Measurements from ENCODE around the gene TPBGL. TPM values are rescaled to one million over a fixed set of nuclear protein-coding genes. Genes with fewer than 3 reads are reported as not detected.

The TPBGL gene
- total and polyA plus RNA-seq, 2 experiments from 2014 or later, result 0.08 to 0.21 TPM

GRCh38 chr11:75272391-75272790 lies 31.8 kb downstream of the TPBGL start:
- no peaks in the 10 kb centered on the region for H3K9me2 ChIP-seq (ENCODE audit: insufficient read depth)
- H3K4me3 ChIP-seq, result no peak overlapping the region
- peaks cover 51% of the 10 kb centered on the region for H3K36me3 Mint-ChIP-seq (ENCODE audit: low read depth)
- peaks cover 22% of the 10 kb centered on the region for H3K4me1 Mint-ChIP-seq
- H3K4me2 ChIP-seq, result no peak overlapping the region
- no peaks in the 10 kb centered on the region for H3F3A ChIP-seq (replicated peaks; ENCODE audit: low read depth)
- H3K9me3 Mint-ChIP-seq, result no peaks in the 10 kb centered on the region
- no peak overlapping the region for H3K27ac Mint-ChIP-seq
- H2AFZ ChIP-seq, result no peak overlapping the region
- H4K20me1 ChIP-seq (replicated peaks; ENCODE audit: insufficient read depth), result no peaks in the 10 kb centered on the region
- no peak for TF ChIP-seq EZH2phosphoT487 (IDR thresholded peaks at IDR 0.05; ENCODE audit: unreplicated experiment)
- TF ChIP-seq NANOG (IDR thresholded peaks at IDR 0.05; ENCODE audit: borderline replicate concordance), result no peak
- no peak for TF ChIP-seq STAT1 (IDR thresholded peaks at IDR 0.05; ENCODE audit: unreplicated experiment)
- no peak for TF ChIP-seq ETS1 (IDR thresholded peaks at IDR 0.05)
- TF ChIP-seq ZNF114 (CRISPR knock-in tag; IDR thresholded peaks at IDR 0.05), result no peak
- TF ChIP-seq ZNF331 (CRISPR knock-in tag; IDR thresholded peaks at IDR 0.05; ENCODE audit: low read depth), result no peak
- TF ChIP-seq, protein P1, sequence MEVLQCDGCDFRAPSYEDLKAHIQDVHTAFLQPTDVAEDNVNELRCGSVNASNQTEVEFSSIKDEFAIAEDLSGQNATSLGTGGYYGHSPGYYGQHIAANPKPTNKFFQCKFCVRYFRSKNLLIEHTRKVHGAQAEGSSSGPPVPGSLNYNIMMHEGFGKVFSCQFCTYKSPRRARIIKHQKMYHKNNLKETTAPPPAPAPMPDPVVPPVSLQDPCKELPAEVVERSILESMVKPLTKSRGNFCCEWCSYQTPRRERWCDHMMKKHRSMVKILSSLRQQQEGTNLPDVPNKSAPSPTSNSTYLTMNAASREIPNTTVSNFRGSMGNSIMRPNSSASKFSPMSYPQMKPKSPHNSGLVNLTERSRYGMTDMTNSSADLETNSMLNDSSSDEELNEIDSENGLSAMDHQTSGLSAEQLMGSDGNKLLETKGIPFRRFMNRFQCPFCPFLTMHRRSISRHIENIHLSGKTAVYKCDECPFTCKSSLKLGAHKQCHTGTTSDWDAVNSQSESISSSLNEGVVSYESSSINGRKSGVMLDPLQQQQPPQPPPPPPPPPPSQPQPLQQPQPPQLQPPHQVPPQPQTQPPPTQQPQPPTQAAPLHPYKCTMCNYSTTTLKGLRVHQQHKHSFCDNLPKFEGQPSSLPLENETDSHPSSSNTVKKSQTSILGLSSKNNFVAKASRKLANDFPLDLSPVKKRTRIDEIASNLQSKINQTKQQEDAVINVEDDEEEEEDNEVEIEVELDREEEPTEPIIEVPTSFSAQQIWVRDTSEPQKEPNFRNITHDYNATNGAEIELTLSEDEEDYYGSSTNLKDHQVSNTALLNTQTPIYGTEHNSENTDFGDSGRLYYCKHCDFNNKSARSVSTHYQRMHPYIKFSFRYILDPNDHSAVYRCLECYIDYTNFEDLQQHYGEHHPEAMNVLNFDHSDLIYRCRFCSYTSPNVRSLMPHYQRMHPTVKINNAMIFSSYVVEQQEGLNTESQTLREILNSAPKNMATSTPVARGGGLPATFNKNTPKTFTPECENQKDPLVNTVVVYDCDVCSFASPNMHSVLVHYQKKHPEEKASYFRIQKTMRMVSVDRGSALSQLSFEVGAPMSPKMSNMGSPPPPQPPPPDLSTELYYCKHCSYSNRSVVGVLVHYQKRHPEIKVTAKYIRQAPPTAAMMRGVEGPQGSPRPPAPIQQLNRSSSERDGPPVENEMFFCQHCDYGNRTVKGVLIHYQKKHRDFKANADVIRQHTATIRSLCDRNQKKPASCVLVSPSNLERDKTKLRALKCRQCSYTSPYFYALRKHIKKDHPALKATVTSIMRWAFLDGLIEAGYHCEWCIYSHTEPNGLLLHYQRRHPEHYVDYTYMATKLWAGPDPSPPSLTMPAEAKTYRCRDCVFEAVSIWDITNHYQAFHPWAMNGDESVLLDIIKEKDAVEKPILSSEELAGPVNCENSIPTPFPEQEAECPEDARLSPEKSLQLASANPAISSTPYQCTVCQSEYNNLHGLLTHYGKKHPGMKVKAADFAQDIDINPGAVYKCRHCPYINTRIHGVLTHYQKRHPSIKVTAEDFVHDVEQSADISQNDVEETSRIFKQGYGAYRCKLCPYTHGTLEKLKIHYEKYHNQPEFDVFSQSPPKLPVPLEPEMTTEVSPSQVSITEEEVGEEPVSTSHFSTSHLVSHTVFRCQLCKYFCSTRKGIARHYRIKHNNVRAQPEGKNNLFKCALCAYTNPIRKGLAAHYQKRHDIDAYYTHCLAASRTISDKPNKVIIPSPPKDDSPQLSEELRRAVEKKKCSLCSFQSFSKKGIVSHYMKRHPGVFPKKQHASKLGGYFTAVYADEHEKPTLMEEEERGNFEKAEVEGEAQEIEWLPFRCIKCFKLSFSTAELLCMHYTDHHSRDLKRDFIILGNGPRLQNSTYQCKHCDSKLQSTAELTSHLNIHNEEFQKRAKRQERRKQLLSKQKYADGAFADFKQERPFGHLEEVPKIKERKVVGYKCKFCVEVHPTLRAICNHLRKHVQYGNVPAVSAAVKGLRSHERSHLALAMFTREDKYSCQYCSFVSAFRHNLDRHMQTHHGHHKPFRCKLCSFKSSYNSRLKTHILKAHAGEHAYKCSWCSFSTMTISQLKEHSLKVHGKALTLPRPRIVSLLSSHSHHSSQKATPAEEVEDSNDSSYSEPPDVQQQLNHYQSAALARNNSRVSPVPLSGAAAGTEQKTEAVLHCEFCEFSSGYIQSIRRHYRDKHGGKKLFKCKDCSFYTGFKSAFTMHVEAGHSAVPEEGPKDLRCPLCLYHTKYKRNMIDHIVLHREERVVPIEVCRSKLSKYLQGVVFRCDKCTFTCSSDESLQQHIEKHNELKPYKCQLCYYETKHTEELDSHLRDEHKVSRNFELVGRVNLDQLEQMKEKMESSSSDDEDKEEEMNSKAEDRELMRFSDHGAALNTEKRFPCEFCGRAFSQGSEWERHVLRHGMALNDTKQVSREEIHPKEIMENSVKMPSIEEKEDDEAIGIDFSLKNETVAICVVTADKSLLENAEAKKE (CRISPR knock-in tag; IDR thresholded peaks at IDR 0.05), result no peak
- TF ChIP-seq JUNB (IDR thresholded peaks at IDR 0.05; ENCODE audit: unreplicated experiment), result no peak
- no peak for TF ChIP-seq POLR2AphosphoS5 (IDR thresholded peaks at IDR 0.05; ENCODE audit: low read depth)
- ATAC-seq, result no peak
- H3K27ac ChIP-seq (ENCODE audit: low read depth), result no peak overlapping the region
- no peaks in the 10 kb centered on the region for H3K27me3 ChIP-seq (ENCODE audit: insufficient read depth)
- no peaks in the 10 kb centered on the region for H3K79me2 ChIP-seq (replicated peaks; ENCODE audit: insufficient read depth)
- DNase-seq (ENCODE audit: low spot score), result no peak
- H3K4me3 Mint-ChIP-seq, result no peak overlapping the region
- H3K27me3 Mint-ChIP-seq (ENCODE audit: insufficient read depth, low read depth, poor library complexity), result peaks cover 4% of the 10 kb centered on the region
- no peaks in the 10 kb centered on the region for H3K36me3 ChIP-seq (ENCODE audit: insufficient read depth)
- peaks cover 5% of the 10 kb centered on the region; the same call in 1 of the 2 replicates for H3K4me1 ChIP-seq (ENCODE audit: insufficient read depth)
